ENCODE measurements around the gene HPS1.

DNA sequence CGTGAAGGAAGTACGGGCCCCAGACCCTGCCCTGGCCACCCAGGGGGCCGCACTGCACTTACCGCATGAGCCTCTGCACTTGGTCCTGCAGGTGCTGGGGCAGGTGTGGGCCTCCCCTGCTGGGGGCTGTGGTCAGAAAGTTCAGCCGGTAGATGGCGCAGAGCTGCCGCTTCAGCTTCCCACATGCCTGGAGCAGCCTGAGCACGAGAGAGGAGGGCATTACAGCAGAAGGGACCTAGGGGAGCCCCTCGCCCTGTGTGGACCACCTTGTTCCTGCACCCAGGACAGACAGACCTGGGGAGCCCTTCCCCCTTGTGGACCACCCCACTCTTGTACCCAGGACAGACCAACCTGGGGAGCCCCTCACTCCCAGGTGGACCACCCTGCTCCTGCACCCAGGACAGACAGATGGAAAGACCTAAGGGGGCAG is 23.0 kb downstream of the HPS1 start:
- TF ChIP-seq RCOR1 (conservative IDR thresholded peaks at IDR 0.05; ENCODE audit: low read depth, low read length) (no peak), HDAC2 (IDR thresholded peaks at IDR 0.05) (no peak), POLR2A (IDR thresholded peaks at IDR 0.05; ENCODE audit: low read depth, low read length) (no peak; the same call in 1 of the 2 replicates), ATF7 (IDR thresholded peaks at IDR 0.05; ENCODE audit: low read depth) (no peak), EZH2 (IDR thresholded peaks at IDR 0.05; ENCODE audit: borderline replicate concordance, control insufficient read depth, low read depth, low read length) (no peak), CHD4 (IDR thresholded peaks at IDR 0.05) (no peak), RFX5 (IDR thresholded peaks at IDR 0.05; ENCODE audit: low read depth, low read length) (no peak)
- TF ChIP-seq, protein P1, sequence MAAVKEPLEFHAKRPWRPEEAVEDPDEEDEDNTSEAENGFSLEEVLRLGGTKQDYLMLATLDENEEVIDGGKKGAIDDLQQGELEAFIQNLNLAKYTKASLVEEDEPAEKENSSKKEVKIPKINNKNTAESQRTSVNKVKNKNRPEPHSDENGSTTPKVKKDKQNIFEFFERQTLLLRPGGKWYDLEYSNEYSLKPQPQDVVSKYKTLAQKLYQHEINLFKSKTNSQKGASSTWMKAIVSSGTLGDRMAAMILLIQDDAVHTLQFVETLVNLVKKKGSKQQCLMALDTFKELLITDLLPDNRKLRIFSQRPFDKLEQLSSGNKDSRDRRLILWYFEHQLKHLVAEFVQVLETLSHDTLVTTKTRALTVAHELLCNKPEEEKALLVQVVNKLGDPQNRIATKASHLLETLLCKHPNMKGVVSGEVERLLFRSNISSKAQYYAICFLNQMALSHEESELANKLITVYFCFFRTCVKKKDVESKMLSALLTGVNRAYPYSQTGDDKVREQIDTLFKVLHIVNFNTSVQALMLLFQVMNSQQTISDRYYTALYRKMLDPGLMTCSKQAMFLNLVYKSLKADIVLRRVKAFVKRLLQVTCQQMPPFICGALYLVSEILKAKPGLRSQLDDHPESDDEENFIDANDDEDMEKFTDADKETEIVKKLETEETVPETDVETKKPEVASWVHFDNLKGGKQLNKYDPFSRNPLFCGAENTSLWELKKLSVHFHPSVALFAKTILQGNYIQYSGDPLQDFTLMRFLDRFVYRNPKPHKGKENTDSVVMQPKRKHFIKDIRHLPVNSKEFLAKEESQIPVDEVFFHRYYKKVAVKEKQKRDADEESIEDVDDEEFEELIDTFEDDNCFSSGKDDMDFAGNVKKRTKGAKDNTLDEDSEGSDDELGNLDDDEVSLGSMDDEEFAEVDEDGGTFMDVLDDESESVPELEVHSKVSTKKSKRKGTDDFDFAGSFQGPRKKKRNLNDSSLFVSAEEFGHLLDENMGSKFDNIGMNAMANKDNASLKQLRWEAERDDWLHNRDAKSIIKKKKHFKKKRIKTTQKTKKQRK (IDR thresholded peaks at IDR 0.05; ENCODE audit: low read depth, low read length) = no peak
